ENCODE measurements around the gene HOXB5.

The HOXB5 gene

GRCh38 chr17:48621410-48622392 lies 28.1 kb upstream of the HOXB5 start:
- no peak for TF ChIP-seq CTCF (IDR thresholded peaks at IDR 0.05)

GRCh38 chr17:48620461-48621139 lies 27.0 kb upstream of the HOXB5 start:
- no peak for TF ChIP-seq CTCF (IDR thresholded peaks at IDR 0.05)

- no peak for TF ChIP-seq CTCF (IDR thresholded peaks at IDR 0.05)
Observed at GRCh38 chr17:48619826-48620449, 26.4 kb upstream of the HOXB5 start.

- TF ChIP-seq CTCF (IDR thresholded peaks at IDR 0.05), result peak; percentile 98
Observed at GRCh38 chr17:48618256-48618896, 24.8 kb upstream of the HOXB5 start.

GRCh38 chr17:48617471-48618255 lies 24.1 kb upstream of the HOXB5 start:
- TF ChIP-seq CTCF (IDR thresholded peaks at IDR 0.05), result no peak

- TF ChIP-seq CTCF (IDR thresholded peaks at IDR 0.05), result no peak
Observed at GRCh38 chr17:48616717-48617470, 23.3 kb upstream of the HOXB5 start.

Measured in LNCAP (cell line).